PC-3 (cell line): ENCODE measurements around the gene VDAC1.

Source experiments
- EZH2 ChIP-seq: fragments of 300-600 bp; sonication (generic); IDR thresholded peaks from one replicate; pipeline ENCODE4 v1.6.1; 2017; ENCODE audit warnings: antibody characterized with exemption, mild to moderate bottlenecking, low read length; ENCODE audit not compliant: unreplicated experiment
- EZH2phosphoT487 ChIP-seq: fragments of 300-600 bp; sonication (generic); IDR thresholded peaks from 2 replicates; pipeline ENCODE4 v1.6.1; 2018; ENCODE audit warnings: mild to moderate bottlenecking, antibody characterized with exemption, low read length, borderline replicate concordance
- TF ChIP-seq, protein P1 (sequence below): fragments of 300-600 bp; sonication (generic); conservative IDR thresholded peaks from 2 replicates; pipeline ENCODE4 v1.5.1; 2017; ENCODE audit warnings: antibody characterized with exemption, low read depth, mild to moderate bottlenecking, low read length

DNA sequence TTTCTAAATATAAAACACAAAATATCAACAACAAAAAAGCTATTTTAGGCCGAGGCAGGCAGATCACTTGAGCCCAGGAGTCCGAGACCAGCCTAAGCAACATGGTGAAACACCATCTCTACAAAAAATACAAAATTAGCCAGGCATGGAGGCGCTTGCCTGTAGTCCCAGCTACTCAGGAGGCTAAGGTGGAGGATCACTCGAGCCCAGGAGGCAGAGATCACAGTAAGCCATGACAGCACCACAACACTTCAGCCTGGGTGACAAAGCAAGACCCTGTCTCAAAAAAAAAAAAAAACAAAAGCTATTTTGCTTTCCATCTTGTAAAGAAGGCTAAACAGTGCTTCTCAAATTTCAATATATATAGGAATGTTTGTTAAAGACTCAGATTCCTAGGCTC is 47.7 kb downstream of the VDAC1 start:
- TF ChIP-seq EZH2 (no peak), EZH2phosphoT487 (no peak)
- TF ChIP-seq, protein P1, sequence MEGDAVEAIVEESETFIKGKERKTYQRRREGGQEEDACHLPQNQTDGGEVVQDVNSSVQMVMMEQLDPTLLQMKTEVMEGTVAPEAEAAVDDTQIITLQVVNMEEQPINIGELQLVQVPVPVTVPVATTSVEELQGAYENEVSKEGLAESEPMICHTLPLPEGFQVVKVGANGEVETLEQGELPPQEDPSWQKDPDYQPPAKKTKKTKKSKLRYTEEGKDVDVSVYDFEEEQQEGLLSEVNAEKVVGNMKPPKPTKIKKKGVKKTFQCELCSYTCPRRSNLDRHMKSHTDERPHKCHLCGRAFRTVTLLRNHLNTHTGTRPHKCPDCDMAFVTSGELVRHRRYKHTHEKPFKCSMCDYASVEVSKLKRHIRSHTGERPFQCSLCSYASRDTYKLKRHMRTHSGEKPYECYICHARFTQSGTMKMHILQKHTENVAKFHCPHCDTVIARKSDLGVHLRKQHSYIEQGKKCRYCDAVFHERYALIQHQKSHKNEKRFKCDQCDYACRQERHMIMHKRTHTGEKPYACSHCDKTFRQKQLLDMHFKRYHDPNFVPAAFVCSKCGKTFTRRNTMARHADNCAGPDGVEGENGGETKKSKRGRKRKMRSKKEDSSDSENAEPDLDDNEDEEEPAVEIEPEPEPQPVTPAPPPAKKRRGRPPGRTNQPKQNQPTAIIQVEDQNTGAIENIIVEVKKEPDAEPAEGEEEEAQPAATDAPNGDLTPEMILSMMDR: no peak
